KMS-11 (cell line): ENCODE measurements around the gene MRTFA.

ENCODE experiments used
- H2AFZ ChIP-seq: fragments of 200-600 bp; sonication (generic); 2 replicates; pipeline ENCODE4 v1.6.1; 2016; ENCODE audit warnings: antibody characterized with exemption, mixed run types, low read depth
- H3K27ac ChIP-seq: fragments of 200-600 bp; sonication (generic); 2 replicates; pipeline ENCODE4 v1.6.1; 2016; ENCODE audit warnings: mild to moderate bottlenecking, mixed run types
- H3K27me3 ChIP-seq: fragments of 200-600 bp; sonication (generic); 2 replicates; pipeline ENCODE4 v1.6.1; 2017; ENCODE audit warnings: mild to moderate bottlenecking, low read depth, mixed run types, moderate library complexity; ENCODE audit not compliant: insufficient read depth
- H3K36me3 ChIP-seq: fragments of 200-600 bp; sonication (generic); 2 replicates; pipeline ENCODE4 v1.6.1; 2017; ENCODE audit warnings: mild to moderate bottlenecking, mixed run types; ENCODE audit not compliant: insufficient read depth
- H3K4me1 ChIP-seq: fragments of 200-600 bp; sonication (generic); 2 replicates; pipeline ENCODE4 v1.6.1; 2016; ENCODE audit warnings: mild to moderate bottlenecking, low read depth, mixed run types; ENCODE audit not compliant: poor library complexity, severe bottlenecking
- H3K4me2 ChIP-seq: fragments of 200-600 bp; sonication (generic); 2 replicates; pipeline ENCODE4 v1.7.0; 2016; ENCODE audit warnings: mild to moderate bottlenecking, mixed run types
- H3K4me3 ChIP-seq: fragments of 200-600 bp; sonication (generic); IDR thresholded peaks from 2 replicates; pipeline ENCODE4 v1.6.1; 2017; ENCODE audit warnings: low read depth, low read length, mixed read lengths; ENCODE audit not compliant: insufficient read depth
- H3K79me2 ChIP-seq: fragments of 200-600 bp; sonication (generic); 2 replicates; pipeline ENCODE4 v1.6.1; 2016; ENCODE audit warnings: low read depth, mixed run types; ENCODE audit not compliant: insufficient read depth
- H3K9ac ChIP-seq: fragments of 200-600 bp; sonication (generic); 2 replicates; pipeline ENCODE4 v1.6.1; 2016; ENCODE audit warnings: mild to moderate bottlenecking, mixed run types
- H4K20me1 ChIP-seq: fragments of 200-600 bp; sonication (generic); 2 replicates; pipeline ENCODE4 v1.6.1; 2016; ENCODE audit warnings: mild to moderate bottlenecking, mixed run types; ENCODE audit not compliant: insufficient read depth
- TF ChIP-seq, protein P1 (sequence below): fragments of 200-600 bp; sonication (generic); conservative IDR thresholded peaks from 2 replicates; pipeline ENCODE4 v1.6.1; 2017; ENCODE audit warnings: low read depth, mild to moderate bottlenecking, antibody characterized with exemption, low read length, moderate library complexity, mixed read lengths

Gene MRTFA

DNA sequence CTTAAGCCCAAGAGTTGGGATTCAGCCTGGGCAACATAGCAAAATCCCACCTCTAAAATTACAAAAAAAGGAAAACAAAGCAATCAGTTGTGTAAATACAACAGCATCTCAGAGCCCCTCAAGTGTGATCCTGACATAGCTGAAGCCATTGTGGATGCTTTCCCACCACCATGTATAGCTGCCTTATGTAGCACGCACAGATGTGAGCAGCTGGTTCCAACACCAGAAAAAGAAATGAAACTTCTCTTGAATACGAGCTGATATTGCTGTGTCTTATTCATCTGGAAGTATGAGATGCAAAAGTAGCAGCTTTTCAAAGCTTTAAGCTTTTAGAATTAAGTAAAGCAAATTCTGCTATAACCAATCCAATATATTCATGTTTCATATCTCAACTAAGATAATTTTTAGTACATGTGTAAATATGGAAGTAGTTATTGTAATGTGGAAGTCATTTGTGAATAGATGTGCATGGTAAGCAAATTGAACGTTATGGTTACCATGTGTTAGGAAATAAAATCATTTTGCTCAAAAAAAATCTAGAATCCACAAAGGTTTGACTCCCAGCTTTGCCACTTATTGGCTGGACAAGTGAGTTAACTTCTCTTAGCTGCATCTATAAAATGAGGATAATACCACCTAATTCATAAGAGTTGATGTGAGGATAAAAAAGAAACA lies 203.0 kb downstream of the MRTFA start:
- no peak overlapping the region for H2AFZ ChIP-seq
- H3K4me1 ChIP-seq = peaks cover 52% of the 10 kb centered on the region
- H4K20me1 ChIP-seq = no peaks in the 10 kb centered on the region; the same call in 1 of the 2 replicates
- no peaks in the 10 kb centered on the region for H3K79me2 ChIP-seq
- TF ChIP-seq, protein P1, sequence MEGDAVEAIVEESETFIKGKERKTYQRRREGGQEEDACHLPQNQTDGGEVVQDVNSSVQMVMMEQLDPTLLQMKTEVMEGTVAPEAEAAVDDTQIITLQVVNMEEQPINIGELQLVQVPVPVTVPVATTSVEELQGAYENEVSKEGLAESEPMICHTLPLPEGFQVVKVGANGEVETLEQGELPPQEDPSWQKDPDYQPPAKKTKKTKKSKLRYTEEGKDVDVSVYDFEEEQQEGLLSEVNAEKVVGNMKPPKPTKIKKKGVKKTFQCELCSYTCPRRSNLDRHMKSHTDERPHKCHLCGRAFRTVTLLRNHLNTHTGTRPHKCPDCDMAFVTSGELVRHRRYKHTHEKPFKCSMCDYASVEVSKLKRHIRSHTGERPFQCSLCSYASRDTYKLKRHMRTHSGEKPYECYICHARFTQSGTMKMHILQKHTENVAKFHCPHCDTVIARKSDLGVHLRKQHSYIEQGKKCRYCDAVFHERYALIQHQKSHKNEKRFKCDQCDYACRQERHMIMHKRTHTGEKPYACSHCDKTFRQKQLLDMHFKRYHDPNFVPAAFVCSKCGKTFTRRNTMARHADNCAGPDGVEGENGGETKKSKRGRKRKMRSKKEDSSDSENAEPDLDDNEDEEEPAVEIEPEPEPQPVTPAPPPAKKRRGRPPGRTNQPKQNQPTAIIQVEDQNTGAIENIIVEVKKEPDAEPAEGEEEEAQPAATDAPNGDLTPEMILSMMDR = no peak
- H3K27ac ChIP-seq = no peak overlapping the region
- H3K9ac ChIP-seq = no peak overlapping the region
- H3K36me3 ChIP-seq = no peaks in the 10 kb centered on the region
- H3K4me2 ChIP-seq = no peak overlapping the region
- H3K27me3 ChIP-seq = no peaks in the 10 kb centered on the region
- H3K4me3 ChIP-seq = no peak overlapping the region

DNA sequence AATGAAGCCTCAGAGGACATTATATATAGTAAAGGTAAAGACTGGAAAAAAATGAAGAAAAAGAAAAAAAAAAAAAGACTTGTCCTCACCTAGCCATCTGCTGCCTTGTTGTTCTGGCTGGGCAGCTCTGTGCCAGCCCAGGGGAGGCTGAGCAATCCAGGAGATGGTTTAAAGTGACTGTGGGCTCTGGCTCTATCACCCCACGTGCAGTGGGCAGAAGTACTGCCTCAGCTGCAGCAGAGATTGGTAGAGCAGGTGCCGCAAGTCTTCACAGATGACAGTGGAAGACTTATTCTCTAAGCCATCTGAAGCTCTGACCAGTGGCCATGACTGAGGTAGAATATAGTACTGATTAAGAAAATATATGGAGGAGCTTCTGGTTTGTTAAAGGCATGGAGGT lies 203.9 kb downstream of the MRTFA start:
- H3K79me2 ChIP-seq = no peaks in the 10 kb centered on the region
- H3K4me3 ChIP-seq = no peak overlapping the region
- no peaks in the 10 kb centered on the region for H3K27me3 ChIP-seq
- H3K4me1 ChIP-seq = peaks cover 43% of the 10 kb centered on the region
- no peak overlapping the region for H3K4me2 ChIP-seq
- H4K20me1 ChIP-seq = no peaks in the 10 kb centered on the region; the same call in 1 of the 2 replicates
- H3K9ac ChIP-seq = no peak overlapping the region
- no peaks in the 10 kb centered on the region for H3K36me3 ChIP-seq
- H2AFZ ChIP-seq = no peak overlapping the region
- no peak overlapping the region for H3K27ac ChIP-seq
- TF ChIP-seq, protein P1 = no peak

DNA sequence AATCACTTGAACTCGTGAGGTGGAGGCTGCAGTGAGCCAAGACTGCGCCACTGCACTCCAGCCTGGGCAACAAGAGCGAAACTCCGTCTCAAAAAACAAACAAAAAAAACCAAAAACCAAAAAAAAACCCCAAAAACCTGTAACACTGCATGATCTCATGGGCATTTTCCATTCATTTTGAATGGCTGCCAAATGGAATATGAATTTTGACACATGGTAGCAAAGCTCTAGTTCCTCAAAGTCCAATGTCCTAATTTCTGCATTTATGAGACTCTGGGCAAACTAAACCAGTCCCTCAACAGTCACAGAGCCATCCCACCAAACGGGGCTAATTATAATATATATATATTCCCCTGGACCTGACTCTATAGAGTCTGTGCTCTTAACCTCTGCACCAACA lies 204.4 kb downstream of the MRTFA start:
- peaks cover 38% of the 10 kb centered on the region for H3K4me1 ChIP-seq
- H3K79me2 ChIP-seq = no peaks in the 10 kb centered on the region
- H3K36me3 ChIP-seq = no peaks in the 10 kb centered on the region
- H3K4me3 ChIP-seq = no peak overlapping the region
- TF ChIP-seq, protein P1 = no peak
- no peak overlapping the region for H2AFZ ChIP-seq
- no peak overlapping the region for H3K27ac ChIP-seq
- H3K27me3 ChIP-seq = no peaks in the 10 kb centered on the region
- no peaks in the 10 kb centered on the region; the same call in 1 of the 2 replicates for H4K20me1 ChIP-seq
- H3K4me2 ChIP-seq = no peak overlapping the region
- no peak overlapping the region for H3K9ac ChIP-seq

DNA sequence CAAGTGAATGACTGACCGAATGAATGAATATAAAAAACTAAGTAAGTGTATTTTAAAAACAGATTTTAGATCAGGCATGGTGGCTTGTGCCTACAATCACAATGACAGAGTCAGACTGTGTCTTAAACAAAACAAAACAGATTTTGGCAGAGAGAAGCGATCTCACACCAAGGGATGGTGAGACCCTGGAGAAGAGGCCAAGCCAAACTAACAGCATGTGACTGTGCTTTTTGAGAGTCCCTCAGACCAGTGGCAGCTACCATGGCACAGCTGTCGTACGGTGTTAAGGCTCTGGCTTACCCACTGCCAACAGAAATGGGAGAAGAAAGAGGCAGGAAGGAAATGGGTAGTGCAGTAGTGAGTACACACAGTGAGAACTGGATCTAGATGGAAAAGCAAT lies 205.5 kb downstream of the MRTFA start:
- Histone ChIP-seq H3K27me3 (no peaks in the 10 kb centered on the region), H2AFZ (no peak overlapping the region), H3K9ac (no peak overlapping the region), H3K4me3 (no peak overlapping the region), H3K79me2 (no peaks in the 10 kb centered on the region), H3K4me2 (no peak overlapping the region), H4K20me1 (no peaks in the 10 kb centered on the region; the same call in 1 of the 2 replicates), H3K4me1 (peaks cover 26% of the 10 kb centered on the region), H3K27ac (no peak overlapping the region), H3K36me3 (no peaks in the 10 kb centered on the region)
- TF ChIP-seq, protein P1 = no peak
